DND-41 (cell line): ENCODE measurements around the gene PPM1D.

ENCODE experiments used
- CTCF ChIP-seq: IDR thresholded peaks from 2 replicates; pipeline ENCODE4 v1.5.1; 2012; ENCODE audit warnings: borderline replicate concordance, low read length, moderate library complexity, mild to moderate bottlenecking; ENCODE audit not compliant: poor library complexity, severe bottlenecking; ENCODE audit errors: extremely low read depth
- EZH2 ChIP-seq: IDR thresholded peaks from 3 replicates; pipeline ENCODE4 v1.6.1; 2012; ENCODE audit warnings: borderline replicate concordance, low read depth, mild to moderate bottlenecking, moderate library complexity, low read length, inconsistent platforms; ENCODE audit not compliant: severe bottlenecking

- TF ChIP-seq CTCF (no peak), EZH2 (no peak)
Observed at GRCh38 chr17:60577147-60577915, 22.7 kb upstream of the PPM1D start.
